Karpas-422 (cell line): ENCODE results near the gene COL5A3. TPM values are rescaled to one million over a fixed set of nuclear protein-coding genes. Genes with fewer than 3 reads are reported as not detected.
"Not testable (repeated sequence)": the region's sequence is repeated elsewhere in the genome, so short reads cannot be mapped to it uniquely, and the experiment has no call there.

Source experiments
- DNase-seq: peaks from one replicate; pipeline ENCODE4 v3.0.0-alpha.2; 2015
- H2AFZ ChIP-seq: fragments of 200-600 bp; sonication (generic); 2 replicates; pipeline ENCODE4 v1.6.1; 2014; ENCODE audit warnings: antibody characterized with exemption, low read length, mixed read lengths
- H3K27ac ChIP-seq: fragments of 200-600 bp; sonication (generic); 2 replicates; pipeline ENCODE4 v1.5.1; 2014; ENCODE audit warnings: mild to moderate bottlenecking, low read length, moderate library complexity
- H3K27me3 ChIP-seq: fragments of 200-600 bp; sonication (generic); 2 replicates; pipeline ENCODE4 v1.6.1; 2014; ENCODE audit warnings: low read length, mixed read lengths
- H3K36me3 ChIP-seq: fragments of 200-600 bp; sonication (generic); 2 replicates; pipeline ENCODE4 v1.6.1; 2014; ENCODE audit warnings: low read length, mixed read lengths; ENCODE audit not compliant: insufficient read depth
- H3K4me1 ChIP-seq: fragments of 200-600 bp; sonication (generic); 2 replicates; pipeline ENCODE4 v1.6.1; 2014; ENCODE audit warnings: mild to moderate bottlenecking, low read length, mixed read lengths
- H3K4me2 ChIP-seq: fragments of 200-600 bp; sonication (generic); 2 replicates; pipeline ENCODE4 v1.6.1; 2014; ENCODE audit warnings: low read length, low read depth, mild to moderate bottlenecking; ENCODE audit not compliant: poor library complexity, severe bottlenecking
- H3K4me3 ChIP-seq: fragments of 200-600 bp; sonication (generic); 2 replicates; pipeline ENCODE4 v1.5.1; 2014; ENCODE audit warnings: mild to moderate bottlenecking, antibody characterized with exemption, low read length, mixed read lengths
- H3K79me2 ChIP-seq: fragments of 200-600 bp; sonication (generic); 2 replicates; pipeline ENCODE4 v1.6.1; 2014; ENCODE audit warnings: mild to moderate bottlenecking, low read length, mixed read lengths
- H3K9ac ChIP-seq: fragments of 200-600 bp; sonication (generic); 2 replicates; pipeline ENCODE4 v1.6.0; 2014; ENCODE audit warnings: low read length
- H3K9me2 ChIP-seq: fragments of 200-600 bp; sonication (generic), shearing (Covaris generic); replicated peaks from 2 replicates; pipeline ENCODE4 v1.6.0; 2014; ENCODE audit warnings: mild to moderate bottlenecking, low read length, moderate library complexity; ENCODE audit not compliant: insufficient read depth
- H3K9me3 ChIP-seq: fragments of 300-700, 200-600 bp; sonication (generic); 2 replicates; pipeline ENCODE4 v1.6.1; 2014; ENCODE audit warnings: low read length, mixed read lengths
- H4K20me1 ChIP-seq: fragments of 200-600 bp; sonication (generic); 2 replicates; pipeline ENCODE4 v1.6.1; 2014; ENCODE audit warnings: mild to moderate bottlenecking, antibody characterized with exemption, low read length, low read depth; ENCODE audit not compliant: insufficient read depth
- total RNA-seq: library from RNA; depleted of rRNA; stranded (reverse); fragments of >200 nt; shearing (Covaris generic); gene quantifications from 2 replicates; pipeline ENCODE4 v1.2.3, GENCODE V29; 2014; ENCODE audit warnings: low replicate concordance

COL5A3 gene
- total RNA-seq, 1 experiment from 2014 or later = not detected

DNA sequence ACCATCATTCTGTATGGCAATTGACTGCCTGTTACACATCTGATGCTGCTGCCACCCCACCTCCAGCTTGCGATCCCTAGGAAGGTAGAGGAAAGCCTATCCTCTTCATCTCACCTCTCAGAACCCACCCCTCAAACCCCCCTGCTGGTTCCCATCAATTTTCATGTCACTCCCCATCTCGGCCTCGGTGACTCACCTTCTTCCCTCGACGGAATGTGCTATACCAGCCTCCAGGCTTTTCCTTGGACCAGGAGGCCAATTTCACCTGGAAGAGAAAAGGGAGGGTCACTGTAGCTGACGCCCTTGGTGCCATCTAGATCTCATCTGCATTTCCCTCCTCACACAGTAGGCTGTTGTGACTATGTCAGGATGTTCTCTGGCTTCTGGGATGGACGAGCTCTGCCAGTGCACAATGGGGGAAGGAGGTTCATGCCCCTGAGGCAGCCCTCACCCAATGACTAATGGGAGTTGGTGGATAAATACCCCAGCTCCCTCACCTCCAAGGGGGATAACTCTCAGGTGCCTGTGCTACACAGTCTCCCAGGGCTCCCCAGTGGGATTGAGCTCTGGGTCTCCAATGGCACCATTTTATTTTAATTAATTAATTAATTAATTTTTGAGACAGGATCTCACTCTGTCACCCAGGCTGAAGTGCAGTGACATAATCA lies 47.5 kb downstream of the COL5A3 start:
- Histone ChIP-seq H2AFZ (no peak overlapping the region), H3K9me3 (no peaks in the 10 kb centered on the region), H3K27ac (no peak overlapping the region), H3K4me2 (no peak overlapping the region), H3K4me1 (no peaks in the 10 kb centered on the region), H3K79me2 (no peaks in the 10 kb centered on the region), H3K36me3 (no peaks in the 10 kb centered on the region), H3K27me3 (no peaks in the 10 kb centered on the region), H4K20me1 (no peaks in the 10 kb centered on the region), H3K9ac (no peak overlapping the region), H3K9me2 (no peaks in the 10 kb centered on the region), H3K4me3 (no peak overlapping the region)
- DNase-seq = no peak

- Histone ChIP-seq H3K36me3 (no peaks in the 10 kb centered on the region), H3K4me3 (no peak overlapping the region), H3K9ac (no peak overlapping the region), H3K79me2 (no peaks in the 10 kb centered on the region), H4K20me1 (no peaks in the 10 kb centered on the region), H3K27me3 (no peaks in the 10 kb centered on the region), H2AFZ (no peak overlapping the region), H3K9me2 (no peaks in the 10 kb centered on the region), H3K9me3 (no peaks in the 10 kb centered on the region), H3K4me2 (no peak overlapping the region), H3K4me1 (no peaks in the 10 kb centered on the region), H3K27ac (no peak overlapping the region)
- DNase-seq = no peak
Measured at GRCh38 chr19:9961103-9961502, 49.2 kb downstream of the COL5A3 start.

- no peak overlapping the region for H3K4me2 ChIP-seq
- no peak overlapping the region for H3K27ac ChIP-seq
- no peaks in the 10 kb centered on the region for H3K9me3 ChIP-seq
- no peak overlapping the region for H3K9ac ChIP-seq
- no peak overlapping the region for H3K4me3 ChIP-seq
- no peaks in the 10 kb centered on the region for H3K27me3 ChIP-seq
- no peaks in the 10 kb centered on the region for H3K36me3 ChIP-seq
- H2AFZ ChIP-seq = no peak overlapping the region
- H3K4me1 ChIP-seq = no peaks in the 10 kb centered on the region
- no peaks in the 10 kb centered on the region for H3K9me2 ChIP-seq
- no peaks in the 10 kb centered on the region for H4K20me1 ChIP-seq
- no peaks in the 10 kb centered on the region for H3K79me2 ChIP-seq
- no peak for DNase-seq
Measured at GRCh38 chr19:9958379-9958821, 51.9 kb downstream of the COL5A3 start.

DNA sequence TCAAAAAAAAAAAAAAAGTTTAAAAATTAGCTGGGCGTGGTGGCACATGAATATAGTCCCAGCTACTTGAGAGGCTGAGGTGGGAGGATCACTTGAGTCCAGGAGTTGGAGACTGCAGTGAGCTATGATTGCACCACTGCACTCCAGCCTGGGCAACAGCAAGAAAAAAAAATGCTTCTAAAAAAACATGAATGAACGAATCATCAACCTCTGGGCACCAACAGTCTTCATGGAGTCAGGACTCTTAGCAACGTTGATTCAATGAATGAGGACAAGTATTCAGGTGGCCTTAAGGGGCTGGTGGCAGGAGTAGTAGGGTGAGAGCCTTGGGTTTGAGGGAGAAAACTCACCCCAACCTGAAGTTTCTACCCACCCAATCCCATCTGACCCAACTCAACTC lies 53.3 kb downstream of the COL5A3 start:
- H4K20me1 ChIP-seq = no peaks in the 10 kb centered on the region
- no peaks in the 10 kb centered on the region for H3K27me3 ChIP-seq
- no peaks in the 10 kb centered on the region for H3K79me2 ChIP-seq
- no peak overlapping the region for H2AFZ ChIP-seq
- H3K4me3 ChIP-seq = no peak overlapping the region
- no peaks in the 10 kb centered on the region for H3K4me1 ChIP-seq
- no peaks in the 10 kb centered on the region for H3K9me2 ChIP-seq
- no peaks in the 10 kb centered on the region for H3K9me3 ChIP-seq
- H3K4me2 ChIP-seq = no peak overlapping the region
- no peak overlapping the region for H3K9ac ChIP-seq
- DNase-seq = no peak
- H3K36me3 ChIP-seq = no peaks in the 10 kb centered on the region
- H3K27ac ChIP-seq = no peak overlapping the region

- H3K27ac ChIP-seq = no peak overlapping the region
- DNase-seq = no peak
- H3K36me3 ChIP-seq = no peaks in the 10 kb centered on the region
- no peaks in the 10 kb centered on the region for H3K79me2 ChIP-seq
- no peak overlapping the region for H3K4me2 ChIP-seq
- H2AFZ ChIP-seq = no peak overlapping the region
- H4K20me1 ChIP-seq = no peaks in the 10 kb centered on the region
- no peaks in the 10 kb centered on the region for H3K9me2 ChIP-seq
- H3K9ac ChIP-seq = no peak overlapping the region
- no peaks in the 10 kb centered on the region for H3K27me3 ChIP-seq
- H3K4me3 ChIP-seq = no peak overlapping the region
- H3K9me3 ChIP-seq = no peaks in the 10 kb centered on the region
- no peaks in the 10 kb centered on the region for H3K4me1 ChIP-seq
Measured at GRCh38 chr19:9953802-9954542, 56.3 kb downstream of the COL5A3 start.

DNA sequence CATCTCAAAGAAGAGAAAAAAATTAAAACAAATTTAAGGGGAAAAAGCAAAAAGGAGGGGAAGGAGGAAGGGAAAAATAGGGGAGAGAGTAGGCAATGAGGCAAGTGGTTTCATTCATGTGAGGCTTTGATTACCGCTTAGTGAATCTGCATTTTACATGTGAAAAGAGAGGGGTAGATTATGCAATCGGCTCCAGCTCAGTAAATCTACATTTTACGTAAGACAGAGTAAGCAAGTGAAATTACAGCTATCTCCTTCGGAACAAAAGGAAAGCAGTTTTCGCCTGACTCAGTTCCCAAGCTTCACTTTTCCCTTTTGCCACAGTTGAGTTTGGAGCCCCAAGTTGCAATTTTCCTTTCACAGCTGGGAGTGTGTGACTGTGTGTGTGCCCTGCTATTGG lies 58.0 kb downstream of the COL5A3 start:
- Histone ChIP-seq H3K9me3 (no peaks in the 10 kb centered on the region), H3K27ac (no peak overlapping the region), H4K20me1 (no peaks in the 10 kb centered on the region), H2AFZ (no peak overlapping the region), H3K9me2 (no peaks in the 10 kb centered on the region), H3K79me2 (no peaks in the 10 kb centered on the region), H3K4me3 (no peak overlapping the region), H3K4me2 (no peak overlapping the region), H3K36me3 (no peaks in the 10 kb centered on the region), H3K9ac (no peak overlapping the region), H3K4me1 (no peaks in the 10 kb centered on the region), H3K27me3 (no peaks in the 10 kb centered on the region)
- DNase-seq = no peak

DNA sequence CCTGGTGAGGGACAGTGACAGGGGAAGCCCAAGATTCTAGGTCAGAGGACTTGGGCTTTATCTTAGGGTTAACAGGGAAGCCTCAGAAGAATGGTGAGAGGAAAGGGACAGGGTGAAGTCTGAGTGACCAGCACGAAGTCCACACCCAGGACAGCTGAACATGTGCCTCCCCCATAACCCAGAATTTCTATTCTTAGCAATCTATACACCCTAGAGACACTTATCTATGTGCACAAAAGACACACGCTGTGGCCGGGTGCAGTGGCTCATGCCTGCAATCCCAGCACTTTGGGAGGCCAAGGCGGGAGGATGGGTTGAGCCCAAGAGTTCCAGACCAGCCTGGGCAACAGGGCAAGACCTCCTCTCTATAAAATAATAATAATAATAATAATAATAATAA lies 62.9 kb downstream of the COL5A3 start:
- H3K79me2 ChIP-seq = no peaks in the 10 kb centered on the region
- DNase-seq = no peak

DNA sequence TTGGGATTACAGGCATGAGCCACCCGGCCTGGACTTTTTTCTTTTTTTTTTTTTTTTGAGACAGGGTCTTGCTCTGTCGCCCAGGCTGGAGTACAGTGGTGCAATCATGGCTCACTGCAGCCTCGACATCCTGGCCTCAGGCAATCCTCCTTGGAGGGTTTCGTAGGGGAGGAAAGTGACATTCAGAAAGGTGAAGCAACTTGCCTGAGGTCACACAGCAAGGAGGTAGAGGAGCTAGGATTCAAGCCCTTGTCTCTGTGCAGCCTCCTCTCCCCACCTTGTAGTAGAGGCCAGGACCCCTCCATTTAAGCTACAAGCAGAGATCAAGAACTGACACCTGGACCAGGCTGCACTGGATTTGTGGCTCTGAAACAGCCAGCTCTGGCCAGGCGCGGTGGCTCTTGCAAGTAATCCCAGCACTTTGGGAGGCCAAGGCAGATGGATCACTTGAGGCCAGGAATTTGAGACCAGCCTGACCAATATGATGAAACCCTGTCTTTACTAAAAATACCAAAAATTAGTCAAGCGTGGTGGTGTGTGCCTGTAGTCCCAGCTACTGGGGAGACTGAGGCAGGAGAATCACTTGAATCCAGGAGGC lies 63.7 kb downstream of the COL5A3 start:
- not testable (repeated sequence) for H3K4me2 ChIP-seq, DNase-seq, H3K27me3 ChIP-seq, H3K9me3 ChIP-seq, H4K20me1 ChIP-seq, H3K36me3 ChIP-seq, H3K4me3 ChIP-seq, H2AFZ ChIP-seq, H3K79me2 ChIP-seq, H3K9me2 ChIP-seq, H3K9ac ChIP-seq, H3K4me1 ChIP-seq, H3K27ac ChIP-seq

More for the DNA sequence above, 62.9 kb downstream of the COL5A3 start:
- Histone ChIP-seq H2AFZ (no peak overlapping the region), H4K20me1 (no peaks in the 10 kb centered on the region), H3K27me3 (no peaks in the 10 kb centered on the region), H3K9me2 (no peaks in the 10 kb centered on the region), H3K27ac (no peak overlapping the region), H3K4me3 (no peak overlapping the region), H3K4me2 (no peak overlapping the region), H3K9ac (no peak overlapping the region), H3K4me1 (no peaks in the 10 kb centered on the region), H3K36me3 (no peaks in the 10 kb centered on the region), H3K9me3 (no peaks in the 10 kb centered on the region)
